CD14-positive monocyte (primary cell): ENCODE measurements around the gene MRPS6. TPM values are rescaled to one million over a fixed set of nuclear protein-coding genes. Genes with fewer than 3 reads are reported as not detected.
A peak's percentile ranks its signal among the peaks of the same experiment; 100 is the strongest.

Source experiments
- DNase-seq, 3 donors: peaks; one replicate each; pipeline ENCODE4 v3.0.0-alpha.2; 2011 to 2022
- H2AFZ ChIP-seq: 2 replicates; pipeline ENCODE4 v1.6.0; 2012; ENCODE audit warnings: mild to moderate bottlenecking, low read depth, low read length, inconsistent platforms; ENCODE audit not compliant: insufficient read depth, poor library complexity, severe bottlenecking
- H3K27ac ChIP-seq, 2 donors: 1 replicate in 1 of 2; 2 replicates in 1 of 2; pipeline ENCODE4 v1.5.1; 2012 to 2013; ENCODE audit warnings: low read length in 2 of 2, control low read depth in 1 of 2, inconsistent platforms in 1 of 2, low read depth in 1 of 2, mild to moderate bottlenecking in 1 of 2
- H3K27me3 ChIP-seq, 2 donors: one replicate each; pipeline versions ENCODE4 v1.6.0 to v1.6.1; 2011 to 2013; ENCODE audit warnings: low read length in 2 of 2; ENCODE audit not compliant: control insufficient read depth in 2 of 2, insufficient read depth in 2 of 2
- H3K36me3 ChIP-seq, 2 donors: replicated peaks in 1 of 2; 1 replicate in 1 of 2; 2 replicates in 1 of 2; pipeline versions ENCODE4 v1.5.1 to v1.6.1; 2012 to 2013; ENCODE audit warnings: low read length in 2 of 2, control low read depth in 1 of 2, inconsistent platforms in 1 of 2, mild to moderate bottlenecking in 1 of 2; ENCODE audit not compliant: insufficient read depth in 2 of 2, control insufficient read depth in 1 of 2
- H3K4me1 ChIP-seq, 2 donors: 1 replicate in 1 of 2; 2 replicates in 1 of 2; pipeline versions ENCODE4 v1.5.1 to v1.6.1; 2012 to 2013; ENCODE audit warnings: low read length in 2 of 2, control low read depth in 1 of 2, inconsistent platforms in 1 of 2, mild to moderate bottlenecking in 1 of 2, moderate library complexity in 1 of 2; ENCODE audit not compliant: insufficient read depth in 2 of 2, control insufficient read depth in 1 of 2
- H3K4me2 ChIP-seq: replicated peaks from 2 replicates; pipeline ENCODE3; 2012; ENCODE audit warnings: low read length, moderate library complexity, mild to moderate bottlenecking; ENCODE audit not compliant: poor library complexity, severe bottlenecking; ENCODE audit errors: extremely low read depth
- H3K4me3 ChIP-seq, 3 experiments: fragments of 200-600 bp in 1 of 3; sonication (generic) in 1 of 3; replicated peaks in 1 of 3; 1 replicate in 2 of 3; 2 replicates in 1 of 3; pipeline ENCODE4 v1.5.1; 2011 to 2013; ENCODE audit warnings: low read length in 3 of 3, mild to moderate bottlenecking in 3 of 3, control low read depth in 2 of 3, low read depth in 2 of 3, inconsistent platforms in 1 of 3, moderate library complexity in 1 of 3
- H3K79me2 ChIP-seq: 2 replicates; pipeline ENCODE4 v1.6.0; 2012; ENCODE audit warnings: mild to moderate bottlenecking, control low read depth, inconsistent platforms, low read length, moderate library complexity; ENCODE audit not compliant: insufficient read depth
- H3K9ac ChIP-seq: 2 replicates; pipeline ENCODE4 v1.6.0; 2017; ENCODE audit warnings: low read length, mild to moderate bottlenecking; ENCODE audit not compliant: insufficient read depth, poor library complexity, severe bottlenecking
- H3K9me3 ChIP-seq, 2 donors: replicated peaks in 1 of 2; 1 replicate in 1 of 2; 2 replicates in 1 of 2; pipeline versions ENCODE4 v1.5.1 to v1.6.1; 2012 to 2013; ENCODE audit warnings: low read length in 2 of 2, control low read depth in 1 of 2; ENCODE audit not compliant: control insufficient read depth in 1 of 2, insufficient read depth in 1 of 2
- H4K20me1 ChIP-seq: 2 replicates; pipeline ENCODE4 v1.6.0; 2012; ENCODE audit warnings: mild to moderate bottlenecking, low read length, control low read depth, moderate library complexity; ENCODE audit not compliant: insufficient read depth
- H3K27ac Mint-ChIP-seq, 7 donors: one replicate each; pipeline ENCODE4 v1.8.0; 2020; ENCODE audit warnings: mild to moderate bottlenecking in 7 of 7, mixed read lengths in 7 of 7, moderate library complexity in 6 of 7, inconsistent platforms in 2 of 7
- H3K27me3 Mint-ChIP-seq, 3 donors: one replicate each; pipeline ENCODE4 v1.8.0; 2021 to 2022; ENCODE audit warnings: low read depth in 3 of 3, mild to moderate bottlenecking in 3 of 3, mixed read lengths in 3 of 3, moderate library complexity in 3 of 3, inconsistent platforms in 1 of 3
- H3K36me3 Mint-ChIP-seq, 2 donors: one replicate each; pipeline ENCODE4 v1.8.0; 2020; ENCODE audit warnings: mixed read lengths in 2 of 2, inconsistent platforms in 1 of 2, mild to moderate bottlenecking in 1 of 2
- H3K4me1 Mint-ChIP-seq: one replicate; pipeline ENCODE4 v1.8.0; 2020; ENCODE audit warnings: mild to moderate bottlenecking, mixed read lengths
- H3K4me3 Mint-ChIP-seq, 2 donors: one replicate each; pipeline ENCODE4 v1.8.0; 2020; ENCODE audit warnings: mild to moderate bottlenecking in 2 of 2, mixed read lengths in 2 of 2, moderate library complexity in 1 of 2
- H3K9me3 Mint-ChIP-seq, 7 donors: one replicate each; pipeline ENCODE4 v1.8.0; 2020 to 2022; ENCODE audit warnings: mixed read lengths in 7 of 7, mild to moderate bottlenecking in 6 of 7, moderate library complexity in 6 of 7, inconsistent platforms in 2 of 7
- WGBS: methylation state at CpG from one replicate; pipeline ENCODE4 v1.1.5; 2013; ENCODE audit warnings: missing lambda C conversion rate; ENCODE audit not compliant: insufficient coverage; 5-methylcytosine and 5-hydroxymethylcytosine counted together
- intact Hi-C, 2 donors: fragments of 100-400 bp; cut with micrococcal nuclease; formaldehyde crosslinking; loops; one replicate each; pipeline versions ENCODE4 v1.15.0 to v1.15.1; 2023
- polyA plus RNA-seq, 3 donors: library from polyadenylated mRNA; depleted of rRNA in 1 of 3; unstranded in 2 of 3; stranded (reverse) in 1 of 3; fragments of 300-500 nt in 2 of 3; fragments of >200 nt in 1 of 3; fragmentation: Illumina TruSeq in 2 of 3; gene quantifications; 1 replicate in 2 of 3; 2 replicates in 1 of 3; pipeline ENCODE4 v1.2.3, GENCODE V29; 2012 to 2021
- TF ChIP-seq, protein P1 (sequence below): fragments of 200-600 bp; IDR thresholded peaks from one replicate; pipeline ENCODE4 v1.8.0; 2022; ENCODE audit warnings: antibody characterized with exemption, mild to moderate bottlenecking

MRPS6 gene
- polyA plus RNA-seq, 3 donors: 29.8 to 124 (median 101) TPM

GRCh38 chr21:34055615-34056014 is 17.8 kb upstream of the MRPS6 start:
- Mint-ChIP-seq H3K27me3 (peaks cover 2 to 6% (median 4%) of the 10 kb centered on the region in 3 donors), H3K9me3 (peaks cover 0 to 2% (median 0%) of the 10 kb centered on the region in 7 donors), H3K36me3 (no peaks in the 10 kb centered on the region), H3K27ac (peak overlapping the region in 1 of 7 donors; percentile 52), H3K4me1 (peaks cover 6% of the 10 kb centered on the region), H3K4me3 (no peak overlapping the region)
- DNase-seq: no peak
- Histone ChIP-seq H3K79me2 (no peaks in the 10 kb centered on the region), H3K27me3 (no peaks in the 10 kb centered on the region), H2AFZ (no peak overlapping the region), H3K4me2 (no peak overlapping the region), H3K9ac (no peak overlapping the region), H3K4me3 (no peak overlapping the region), H3K36me3 (no peaks in the 10 kb centered on the region), H3K27ac (no peak overlapping the region), H3K4me1 (peaks cover 5% of the 10 kb centered on the region in 2 donors), H3K9me3 (no peaks in the 10 kb centered on the region), H4K20me1 (no peaks in the 10 kb centered on the region)
- no CpG with 5 or more reads among the region's 5 CpGs for WGBS
- intact Hi-C loops: no loop called here
- TF ChIP-seq, protein P1, sequence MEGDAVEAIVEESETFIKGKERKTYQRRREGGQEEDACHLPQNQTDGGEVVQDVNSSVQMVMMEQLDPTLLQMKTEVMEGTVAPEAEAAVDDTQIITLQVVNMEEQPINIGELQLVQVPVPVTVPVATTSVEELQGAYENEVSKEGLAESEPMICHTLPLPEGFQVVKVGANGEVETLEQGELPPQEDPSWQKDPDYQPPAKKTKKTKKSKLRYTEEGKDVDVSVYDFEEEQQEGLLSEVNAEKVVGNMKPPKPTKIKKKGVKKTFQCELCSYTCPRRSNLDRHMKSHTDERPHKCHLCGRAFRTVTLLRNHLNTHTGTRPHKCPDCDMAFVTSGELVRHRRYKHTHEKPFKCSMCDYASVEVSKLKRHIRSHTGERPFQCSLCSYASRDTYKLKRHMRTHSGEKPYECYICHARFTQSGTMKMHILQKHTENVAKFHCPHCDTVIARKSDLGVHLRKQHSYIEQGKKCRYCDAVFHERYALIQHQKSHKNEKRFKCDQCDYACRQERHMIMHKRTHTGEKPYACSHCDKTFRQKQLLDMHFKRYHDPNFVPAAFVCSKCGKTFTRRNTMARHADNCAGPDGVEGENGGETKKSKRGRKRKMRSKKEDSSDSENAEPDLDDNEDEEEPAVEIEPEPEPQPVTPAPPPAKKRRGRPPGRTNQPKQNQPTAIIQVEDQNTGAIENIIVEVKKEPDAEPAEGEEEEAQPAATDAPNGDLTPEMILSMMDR: no peak

- Histone ChIP-seq H3K4me1 (peaks cover 5% of the 10 kb centered on the region in 2 donors), H3K27me3 (no peaks in the 10 kb centered on the region), H3K4me2 (no peak overlapping the region), H3K9ac (no peak overlapping the region), H2AFZ (no peak overlapping the region), H3K79me2 (no peaks in the 10 kb centered on the region), H3K36me3 (no peaks in the 10 kb centered on the region), H4K20me1 (no peaks in the 10 kb centered on the region), H3K9me3 (peaks cover 0 to 4% of the 10 kb centered on the region in 2 donors), H3K27ac (no peak overlapping the region), H3K4me3 (no peak overlapping the region)
- Mint-ChIP-seq H3K9me3 (peaks cover 0 to 4% (median 0%) of the 10 kb centered on the region in 7 donors), H3K27ac (no peak overlapping the region), H3K4me1 (peaks cover 9% of the 10 kb centered on the region), H3K36me3 (no peaks in the 10 kb centered on the region), H3K27me3 (peaks cover under 1 to 8% (median 4%) of the 10 kb centered on the region in 3 donors), H3K4me3 (no peak overlapping the region)
- TF ChIP-seq, protein P1: no peak
- no CpG with 5 or more reads among the region's 3 CpGs for WGBS
- DNase-seq: peak in 1 of 3 donors; percentile 10
- intact Hi-C loops: no loop called here
These were observed 11.4 kb upstream of the MRPS6 start for GRCh38 chr21:34061983-34062382.
